OCI-LY1 (cell line): ENCODE results near the gene CTTNBP2.

ENCODE experiments used
- H2AFZ ChIP-seq: fragments of 200-600 bp; sonication (generic), shearing (Covaris generic); 2 replicates; pipeline ENCODE4 v1.6.0; 2014; ENCODE audit warnings: antibody characterized with exemption, mild to moderate bottlenecking, low read length
- H3F3A ChIP-seq: fragments of 200-600 bp; sonication (generic), shearing (Covaris generic); 2 replicates; pipeline ENCODE4 v1.6.0; 2014; ENCODE audit warnings: mild to moderate bottlenecking, antibody characterized with exemption, low read length, moderate library complexity; ENCODE audit not compliant: insufficient read depth
- H3K27ac ChIP-seq: fragments of 200-600 bp; sonication (generic); 2 replicates; pipeline ENCODE4 v1.5.1; 2014; ENCODE audit warnings: low read length, mixed run types, mild to moderate bottlenecking, low read depth; ENCODE audit not compliant: poor library complexity, severe bottlenecking
- H3K27me3 ChIP-seq: fragments of 200-600 bp; sonication (generic); 2 replicates; pipeline ENCODE4 v1.6.0; 2014; ENCODE audit warnings: antibody characterized with exemption, mild to moderate bottlenecking, low read length, moderate library complexity; ENCODE audit not compliant: insufficient read depth
- H3K36me3 ChIP-seq: fragments of 200-600 bp; sonication (generic); 2 replicates; pipeline ENCODE4 v1.6.1; 2014; ENCODE audit warnings: mild to moderate bottlenecking, antibody characterized with exemption, low read length, moderate library complexity, mixed read lengths; ENCODE audit not compliant: insufficient read depth
- H3K4me1 ChIP-seq: fragments of 200-600 bp; sonication (generic); 2 replicates; pipeline ENCODE4 v1.5.1; 2014; ENCODE audit warnings: mild to moderate bottlenecking, low read length, moderate library complexity; ENCODE audit not compliant: insufficient read depth, severe bottlenecking
- H3K4me2 ChIP-seq: fragments of 200-600 bp; sonication (generic), shearing (Covaris generic); 2 replicates; pipeline ENCODE4 v1.6.1; 2014; ENCODE audit warnings: low read length
- H3K4me3 ChIP-seq: fragments of 200-600 bp; sonication (generic); 2 replicates; pipeline ENCODE4 v1.5.1; 2014; ENCODE audit warnings: low read length, low read depth, mild to moderate bottlenecking, mixed read lengths; ENCODE audit not compliant: poor library complexity, severe bottlenecking
- H3K79me2 ChIP-seq: fragments of 200-600 bp; shearing (Covaris generic); 2 replicates; pipeline ENCODE4 v1.6.1; 2016; ENCODE audit warnings: mixed run types, low read length, mixed read lengths; ENCODE audit not compliant: insufficient read depth
- H3K9ac ChIP-seq: fragments of 200-600 bp; sonication (generic), shearing (Covaris generic); 2 replicates; pipeline ENCODE4 v1.6.1; 2014; ENCODE audit warnings: mild to moderate bottlenecking, low read length, mixed read lengths
- H3K9me2 ChIP-seq: fragments of 200-600 bp; sonication (generic), shearing (Covaris generic); 2 replicates; pipeline ENCODE4 v1.6.1; 2014; ENCODE audit warnings: low read depth, mild to moderate bottlenecking, low read length, mixed read lengths
- H3K9me3 ChIP-seq: fragments of 200-600 bp; shearing (Covaris generic); 2 replicates; pipeline ENCODE4 v1.6.1; 2014; ENCODE audit warnings: low read length, mixed read lengths
- H4K20me1 ChIP-seq: fragments of 200-600 bp; sonication (generic), shearing (Covaris generic); 2 replicates; pipeline ENCODE4 v1.6.0; 2016; ENCODE audit warnings: mild to moderate bottlenecking, low read length; ENCODE audit not compliant: insufficient read depth
- EZH2 ChIP-seq: fragments of 200-600 bp; sonication (generic), shearing (Covaris generic); IDR thresholded peaks from 2 replicates; pipeline ENCODE4 v1.8.0; 2017; ENCODE audit warnings: borderline replicate concordance, mixed run types, mild to moderate bottlenecking, antibody characterized with exemption, low read length, moderate library complexity, mixed read lengths
- TF ChIP-seq, protein P1 (sequence below): fragments of 200-600 bp; sonication (generic), shearing (Covaris generic); IDR thresholded peaks from 2 replicates; pipeline ENCODE4 v1.5.1; 2017; ENCODE audit warnings: mild to moderate bottlenecking, antibody characterized with exemption, low read length, moderate library complexity, mixed read lengths

Gene CTTNBP2

DNA sequence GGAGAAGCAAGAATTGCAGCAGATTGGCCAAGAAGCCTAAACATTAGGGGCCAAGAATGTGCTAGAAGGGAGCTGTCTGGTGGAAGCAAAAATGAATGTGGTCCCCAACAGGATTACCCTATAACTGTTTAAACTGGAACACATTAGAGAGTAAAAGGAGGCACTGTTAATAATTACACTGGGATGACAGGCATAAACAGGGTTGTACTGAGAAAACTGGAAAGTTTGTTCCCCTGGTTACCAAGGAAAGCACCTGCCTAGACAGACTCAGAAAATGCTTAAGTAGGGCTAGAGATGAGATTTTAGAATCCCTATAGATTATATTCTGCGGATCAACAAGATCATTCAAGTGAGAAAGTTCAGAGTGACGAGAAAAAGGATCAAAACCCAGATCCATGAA, 100.8 kb downstream of the CTTNBP2 start:
- H3K9me2 ChIP-seq: no peaks in the 10 kb centered on the region
- no peaks in the 10 kb centered on the region for H3K79me2 ChIP-seq
- no peak overlapping the region for H3K9ac ChIP-seq
- TF ChIP-seq EZH2: no peak
- TF ChIP-seq, protein P1, sequence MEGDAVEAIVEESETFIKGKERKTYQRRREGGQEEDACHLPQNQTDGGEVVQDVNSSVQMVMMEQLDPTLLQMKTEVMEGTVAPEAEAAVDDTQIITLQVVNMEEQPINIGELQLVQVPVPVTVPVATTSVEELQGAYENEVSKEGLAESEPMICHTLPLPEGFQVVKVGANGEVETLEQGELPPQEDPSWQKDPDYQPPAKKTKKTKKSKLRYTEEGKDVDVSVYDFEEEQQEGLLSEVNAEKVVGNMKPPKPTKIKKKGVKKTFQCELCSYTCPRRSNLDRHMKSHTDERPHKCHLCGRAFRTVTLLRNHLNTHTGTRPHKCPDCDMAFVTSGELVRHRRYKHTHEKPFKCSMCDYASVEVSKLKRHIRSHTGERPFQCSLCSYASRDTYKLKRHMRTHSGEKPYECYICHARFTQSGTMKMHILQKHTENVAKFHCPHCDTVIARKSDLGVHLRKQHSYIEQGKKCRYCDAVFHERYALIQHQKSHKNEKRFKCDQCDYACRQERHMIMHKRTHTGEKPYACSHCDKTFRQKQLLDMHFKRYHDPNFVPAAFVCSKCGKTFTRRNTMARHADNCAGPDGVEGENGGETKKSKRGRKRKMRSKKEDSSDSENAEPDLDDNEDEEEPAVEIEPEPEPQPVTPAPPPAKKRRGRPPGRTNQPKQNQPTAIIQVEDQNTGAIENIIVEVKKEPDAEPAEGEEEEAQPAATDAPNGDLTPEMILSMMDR: no peak
- no peak overlapping the region for H2AFZ ChIP-seq
- H3F3A ChIP-seq: no peaks in the 10 kb centered on the region
- no peak overlapping the region for H3K4me2 ChIP-seq
- H3K27me3 ChIP-seq: no peaks in the 10 kb centered on the region
- no peak overlapping the region for H3K4me3 ChIP-seq
- H4K20me1 ChIP-seq: no peaks in the 10 kb centered on the region
- no peak overlapping the region for H3K27ac ChIP-seq
- no peaks in the 10 kb centered on the region for H3K4me1 ChIP-seq
- no peaks in the 10 kb centered on the region for H3K36me3 ChIP-seq
- no peaks in the 10 kb centered on the region for H3K9me3 ChIP-seq

DNA sequence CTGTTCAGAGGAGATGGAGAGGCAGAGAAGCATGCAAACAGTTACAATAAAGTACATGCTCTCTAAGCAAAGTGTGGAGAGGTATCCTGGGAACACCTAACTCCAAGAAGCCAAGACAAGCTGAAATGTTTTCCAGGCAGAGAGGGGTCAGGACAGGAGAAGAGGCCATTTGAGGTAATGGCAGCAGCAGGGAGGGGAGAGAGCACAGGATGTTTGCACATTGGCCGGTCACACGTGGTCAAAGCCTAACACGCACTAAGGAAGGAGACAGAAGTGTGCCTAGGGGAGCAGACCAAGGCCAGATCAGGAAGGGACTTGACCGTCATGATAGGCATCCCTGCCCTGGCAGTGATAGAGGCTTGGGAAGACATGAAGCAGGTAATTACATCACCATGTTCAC, 101.5 kb downstream of the CTTNBP2 start:
- no peaks in the 10 kb centered on the region for H4K20me1 ChIP-seq
- TF ChIP-seq, protein P1: no peak
- no peak for TF ChIP-seq EZH2
- H3K4me2 ChIP-seq: no peak overlapping the region
- H3K4me3 ChIP-seq: no peak overlapping the region
- no peaks in the 10 kb centered on the region for H3F3A ChIP-seq
- no peaks in the 10 kb centered on the region for H3K9me2 ChIP-seq
- H2AFZ ChIP-seq: no peak overlapping the region
- H3K27me3 ChIP-seq: no peaks in the 10 kb centered on the region
- no peaks in the 10 kb centered on the region for H3K4me1 ChIP-seq
- no peak overlapping the region for H3K27ac ChIP-seq
- no peaks in the 10 kb centered on the region for H3K9me3 ChIP-seq
- H3K9ac ChIP-seq: no peak overlapping the region
- H3K79me2 ChIP-seq: no peaks in the 10 kb centered on the region
- H3K36me3 ChIP-seq: no peaks in the 10 kb centered on the region

DNA sequence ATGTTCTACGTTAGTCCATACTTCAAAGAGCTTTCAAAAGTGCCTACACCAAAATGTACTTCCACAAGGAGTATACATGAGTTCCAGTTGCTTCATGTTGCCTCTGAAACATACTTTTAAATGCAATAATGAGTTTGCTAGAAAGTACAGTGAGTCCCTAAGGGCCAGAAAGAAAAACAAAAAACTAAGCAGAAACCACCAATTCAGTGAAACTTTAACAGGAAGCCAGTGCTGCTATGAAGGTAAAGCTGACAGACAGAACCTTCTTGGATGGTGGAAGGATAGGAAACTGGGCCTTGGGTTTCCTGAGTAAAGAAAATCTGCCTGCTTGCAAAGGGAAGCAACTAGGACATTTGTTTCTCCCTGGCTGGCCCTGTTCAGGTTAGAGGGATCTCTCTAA, 104.2 kb downstream of the CTTNBP2 start:
- H3K9ac ChIP-seq: no peak overlapping the region
- no peaks in the 10 kb centered on the region for H3F3A ChIP-seq
- H3K9me3 ChIP-seq: no peaks in the 10 kb centered on the region
- no peaks in the 10 kb centered on the region for H3K36me3 ChIP-seq
- no peaks in the 10 kb centered on the region for H3K79me2 ChIP-seq
- H3K27me3 ChIP-seq: no peaks in the 10 kb centered on the region
- TF ChIP-seq, protein P1: no peak
- TF ChIP-seq EZH2: no peak
- H3K4me1 ChIP-seq: no peaks in the 10 kb centered on the region
- H3K4me2 ChIP-seq: no peak overlapping the region
- H2AFZ ChIP-seq: no peak overlapping the region
- H3K4me3 ChIP-seq: no peak overlapping the region
- H4K20me1 ChIP-seq: no peaks in the 10 kb centered on the region
- H3K27ac ChIP-seq: no peak overlapping the region
- no peaks in the 10 kb centered on the region for H3K9me2 ChIP-seq
